IMR-90 (cell line): ENCODE results near the gene NCCRP1. TPM values are rescaled to one million over a fixed set of nuclear protein-coding genes. Genes with fewer than 3 reads are reported as not detected.

ENCODE experiments used
- ATAC-seq: fragments of 200-7000 bp; cut with Tn5 transposase; 2 replicates; pipeline ENCODE4 v1.9.1; 2020; ENCODE audit warnings: low read depth, mild to moderate bottlenecking, moderate library complexity
- BruUV-seq: library from RNA; stranded (reverse); fragments of 400-500 nt; replicated peaks from 2 replicates; lab custom pipeline; 2021; lab: Mats Ljungman, UMichigan
- CTCF ChIA-PET: fragments of 300-600 bp; formaldehyde crosslinking; extraction: SDS; loops from one replicate; lab custom pipeline; 2021; ENCODE audit warnings: antibody characterized with exemption; lab: Yijun Ruan, JAX
- POLR2A ChIA-PET: fragments of 300-600 bp; sonication (Branson Sonifier 250); formaldehyde crosslinking; loops from one replicate; lab custom pipeline; 2022; ENCODE audit warnings: antibody characterized with exemption; ENCODE audit not compliant: unreplicated experiment; lab: Charles Lee
- DNase-seq: peaks from one replicate; pipeline ENCODE4 v3.0.0; 2013
- H2AFZ ChIP-seq: replicated peaks from 2 replicates; pipeline ENCODE3; 2013; ENCODE audit warnings: low read length, mild to moderate bottlenecking; ENCODE audit not compliant: poor library complexity
- H2AK5ac ChIP-seq: 2 replicates; pipeline ENCODE4 v1.6.1; 2013; ENCODE audit warnings: low read depth, low read length, inconsistent platforms
- H2AK9ac ChIP-seq: replicated peaks from 2 replicates; pipeline ENCODE3; 2013; ENCODE audit warnings: mild to moderate bottlenecking, low read depth, low read length, moderate library complexity; ENCODE audit not compliant: poor library complexity
- H2BK120ac ChIP-seq: 2 replicates; pipeline ENCODE4 v1.6.1; 2013; ENCODE audit warnings: low read depth, low read length, inconsistent platforms
- H2BK15ac ChIP-seq: 3 replicates; pipeline ENCODE4 v1.6.1; 2013; ENCODE audit warnings: low read depth, low read length, inconsistent platforms
- H2BK20ac ChIP-seq: 2 replicates; pipeline ENCODE4 v1.6.1; 2013; ENCODE audit warnings: low read depth, mild to moderate bottlenecking, inconsistent platforms, low read length, moderate library complexity
- H2BK5ac ChIP-seq: 2 replicates; pipeline ENCODE4 v1.6.1; 2013; ENCODE audit warnings: mild to moderate bottlenecking, low read depth, low read length, inconsistent platforms; ENCODE audit not compliant: poor library complexity, severe bottlenecking
- H3K14ac ChIP-seq: replicated peaks from 2 replicates; pipeline ENCODE4 v1.6.1; 2013; ENCODE audit warnings: low read depth, low read length, inconsistent platforms
- H3K18ac ChIP-seq: 2 replicates; pipeline ENCODE4 v1.6.1; 2013; ENCODE audit warnings: low read depth, low read length, control low read depth
- H3K23ac ChIP-seq: 2 replicates; pipeline ENCODE4 v1.6.1; 2013; ENCODE audit warnings: low read depth, low read length, inconsistent platforms
- H3K27ac ChIP-seq: 2 replicates; pipeline ENCODE4 v1.5.1; 2013; ENCODE audit warnings: mild to moderate bottlenecking, control low read depth, low read length; ENCODE audit not compliant: insufficient read depth
- H3K27me3 ChIP-seq: 2 replicates; pipeline ENCODE4 v1.6.1; 2013; ENCODE audit warnings: low read length; ENCODE audit not compliant: control insufficient read depth, insufficient read depth
- H3K36me3 ChIP-seq: 2 replicates; pipeline ENCODE4 v1.6.1; 2013; ENCODE audit warnings: low read length, mixed read lengths; ENCODE audit not compliant: control insufficient read depth, insufficient read depth
- H3K4ac ChIP-seq: 2 replicates; pipeline ENCODE4 v1.6.1; 2013; ENCODE audit warnings: low read depth, low read length, inconsistent platforms
- H3K4me1 ChIP-seq: 2 replicates; pipeline ENCODE4 v1.6.1; 2013; ENCODE audit warnings: low read length, mixed read lengths; ENCODE audit not compliant: control insufficient read depth, insufficient read depth
- H3K4me2 ChIP-seq: 2 replicates; pipeline ENCODE4 v1.6.1; 2013; ENCODE audit warnings: low read depth, mild to moderate bottlenecking, control low read depth, low read length, moderate library complexity
- H3K4me3 ChIP-seq: 2 replicates; pipeline ENCODE4 v1.5.1; 2013; ENCODE audit warnings: low read depth, mild to moderate bottlenecking, control low read depth, low read length, moderate library complexity; ENCODE audit not compliant: insufficient read depth
- H3K56ac ChIP-seq: 2 replicates; pipeline ENCODE4 v1.6.1; 2013; ENCODE audit warnings: low read length, inconsistent platforms; ENCODE audit not compliant: insufficient read depth; ENCODE audit errors: extremely low read depth
- H3K79me1 ChIP-seq, 2 experiments: 2 replicates each; pipeline ENCODE4 v1.6.1; 2013; ENCODE audit warnings: low read length in 2 of 2, inconsistent platforms in 1 of 2, low read depth in 1 of 2
- H3K9ac ChIP-seq: 2 replicates; pipeline ENCODE4 v1.6.1; 2013; ENCODE audit warnings: low read depth, low read length, control low read depth
- H3K9me1 ChIP-seq: 2 replicates; pipeline ENCODE4 v1.6.1; 2013; ENCODE audit warnings: low read length, inconsistent platforms; ENCODE audit not compliant: insufficient read depth
- H3K9me3 ChIP-seq: 2 replicates; pipeline ENCODE4 v1.6.1; 2013; ENCODE audit warnings: low read length; ENCODE audit not compliant: control insufficient read depth, insufficient read depth
- H4K20me1 ChIP-seq: 2 replicates; pipeline ENCODE4 v1.6.1; 2013; ENCODE audit warnings: low read length, inconsistent platforms; ENCODE audit not compliant: insufficient read depth
- H4K5ac ChIP-seq: 2 replicates; pipeline ENCODE4 v1.6.1; 2013; ENCODE audit warnings: mild to moderate bottlenecking, low read depth, low read length, control low read depth
- H4K8ac ChIP-seq, 2 experiments: 2 replicates each; pipeline ENCODE4 v1.6.1; 2013; ENCODE audit warnings: low read depth in 2 of 2, low read length in 2 of 2, control low read depth in 1 of 2, inconsistent platforms in 1 of 2
- H4K91ac ChIP-seq: 2 replicates; pipeline ENCODE4 v1.6.1; 2013; ENCODE audit warnings: low read depth, low read length, inconsistent platforms; ENCODE audit not compliant: insufficient read depth
- BHLHE40 ChIP-seq: fragments of 150-350 bp; IDR thresholded peaks from 2 replicates; pipeline ENCODE4 v1.6.1; 2016; ENCODE audit warnings: mild to moderate bottlenecking, low read depth, low read length
- CEBPB ChIP-seq: IDR thresholded peaks from 2 replicates; pipeline ENCODE4 v1.6.1; 2012; ENCODE audit warnings: low read depth, low read length, improper control_type of control experiment
- CHD1 ChIP-seq: IDR thresholded peaks from 2 replicates; pipeline ENCODE4 v1.6.1; 2012; ENCODE audit warnings: low read depth, low read length, improper control_type of control experiment
- ELK1 ChIP-seq: fragments of 150-350 bp; IDR thresholded peaks from 2 replicates; pipeline ENCODE4 v1.6.1; 2016; ENCODE audit warnings: low read depth, mild to moderate bottlenecking, low read length, moderate library complexity, borderline replicate concordance
- MAFK ChIP-seq: IDR thresholded peaks from 2 replicates; pipeline ENCODE4 v1.6.1; 2012; ENCODE audit warnings: low read depth, low read length, improper control_type of control experiment
- MAZ ChIP-seq: IDR thresholded peaks from 2 replicates; pipeline ENCODE4 v1.6.1; 2012; ENCODE audit warnings: low read depth, mild to moderate bottlenecking, low read length, improper control_type of control experiment, moderate library complexity, borderline replicate concordance
- MXI1 ChIP-seq: IDR thresholded peaks from 2 replicates; pipeline ENCODE4 v1.6.1; 2012; ENCODE audit warnings: low read depth, mild to moderate bottlenecking, low read length, moderate library complexity, borderline replicate concordance
- NFE2L2 ChIP-seq: fragments of 150-350 bp; IDR thresholded peaks from 2 replicates; pipeline ENCODE4 v1.6.1; 2016; ENCODE audit warnings: low read depth, mild to moderate bottlenecking, low read length
- POLR2A ChIP-seq: IDR thresholded peaks from 2 replicates; pipeline ENCODE4 v1.6.1; 2012; ENCODE audit warnings: mild to moderate bottlenecking, low read depth, low read length
- RAD21 ChIP-seq: IDR thresholded peaks from 2 replicates; pipeline ENCODE4 v1.6.1; 2012; ENCODE audit warnings: low read length, improper control_type of control experiment
- RCOR1 ChIP-seq: IDR thresholded peaks from 2 replicates; pipeline ENCODE4 v1.6.1; 2012; ENCODE audit warnings: mild to moderate bottlenecking, low read length, improper control_type of control experiment; ENCODE audit not compliant: insufficient replicate concordance
- RFX5 ChIP-seq: IDR thresholded peaks from 2 replicates; pipeline ENCODE4 v1.8.0; 2012; ENCODE audit warnings: low read depth, mild to moderate bottlenecking, low read length, moderate library complexity
- USF2 ChIP-seq: fragments of 150-350 bp; IDR thresholded peaks from 2 replicates; pipeline ENCODE4 v1.6.1; 2017; ENCODE audit warnings: mild to moderate bottlenecking, antibody characterized with exemption, low read length, low read depth
- WGBS, 2 experiments: methylation state at CpG; one replicate each; pipeline versions ENCODE4 v1.1.5 to v1.1.7; 2013; ENCODE audit warnings: missing lambda C conversion rate in 2 of 2; ENCODE audit not compliant: insufficient read length in 1 of 2; ENCODE audit errors: extremely low coverage in 2 of 2; 5-methylcytosine and 5-hydroxymethylcytosine counted together
- dilution Hi-C: fragments of 300-500 bp; cut with HindIII; formaldehyde crosslinking; loops from one replicate; pipeline ENCODE4 v1.14.3; 2018; ENCODE audit warnings: low sequenced_read_pairs; ENCODE audit not compliant: unreplicated experiment
- in situ Hi-C: fragments of 300-500 bp; cut with MboI; formaldehyde crosslinking; loops from 3 replicates; pipeline ENCODE4 v1.14.3; 2019; ENCODE audit warnings: low sequenced_read_pairs, inconsistent platforms, mixed read lengths
- intact Hi-C: fragments of 100-400 bp; cut with micrococcal nuclease; formaldehyde crosslinking; loops from 2 replicates; pipeline ENCODE4 v1.10.0; 2022
- polyA plus RNA-seq, 3 experiments: library from polyadenylated mRNA; depleted of rRNA; stranded (reverse); fragments of >200 nt; gene quantifications; 2 replicates each; pipeline ENCODE4 v1.2.3, GENCODE V29; 2012; ENCODE audit warnings: low replicate concordance in 1 of 3
- total RNA-seq: library from RNA; depleted of rRNA; stranded (reverse); fragments of >200 nt; gene quantifications from 2 replicates; pipeline ENCODE4 v1.2.3, GENCODE V29; 2012
- TF ChIP-seq, protein P1 (sequence below): conservative IDR thresholded peaks from 2 replicates; pipeline ENCODE4 v1.5.1; 2012; ENCODE audit warnings: mild to moderate bottlenecking, low read depth, low read length, improper control_type of control experiment

NCCRP1 gene
- total and polyA plus RNA-seq, 2 of the 4 experiments (the other 2 are of a cell fraction), result not detected

DNA sequence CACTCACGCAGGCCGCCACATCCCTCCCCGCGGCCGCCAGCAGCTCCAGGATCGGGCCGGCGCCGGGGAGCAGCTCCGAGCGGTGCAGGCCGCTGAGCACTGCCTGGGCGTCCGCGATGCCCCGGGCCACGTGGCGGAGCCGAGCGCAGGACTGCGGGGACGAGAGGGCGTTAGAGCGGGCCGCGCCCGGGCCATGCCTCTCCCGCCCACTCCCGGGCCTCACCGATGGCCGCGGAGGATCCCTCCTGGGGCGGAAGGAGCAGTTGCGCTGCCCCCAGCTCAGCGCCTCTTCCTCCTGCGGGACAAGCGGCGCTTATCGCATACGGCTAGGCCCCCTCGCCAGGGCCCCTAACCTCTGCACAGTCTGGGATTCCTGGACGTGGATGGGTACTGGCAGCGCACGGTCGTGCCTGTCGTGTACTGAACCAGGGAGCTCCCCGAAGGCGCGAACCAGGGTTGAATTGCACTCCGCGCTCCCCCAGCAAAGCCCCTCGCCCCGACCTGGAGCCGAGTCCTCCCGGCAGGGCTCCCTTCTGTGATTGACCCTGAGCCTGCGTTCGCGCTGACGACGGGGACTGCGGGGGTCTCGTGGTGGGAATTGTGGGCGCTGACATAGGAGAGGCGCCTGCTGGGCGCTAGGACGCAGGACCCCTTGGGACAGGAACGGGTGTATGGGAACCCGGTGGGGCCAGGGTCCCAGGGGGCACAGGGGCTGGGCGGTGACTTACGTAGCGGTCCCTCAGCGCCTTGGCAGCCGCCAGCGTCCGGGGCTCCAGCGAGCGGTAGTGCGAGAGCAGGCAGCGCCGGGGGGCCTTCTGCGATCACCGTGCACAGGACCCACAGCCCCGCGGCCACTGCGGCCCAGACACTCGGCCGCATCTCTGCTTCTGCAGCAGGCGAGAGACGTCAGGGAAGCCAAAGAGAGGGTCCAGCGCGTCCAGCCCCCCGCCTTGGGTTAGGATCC, 51.2 kb downstream of the NCCRP1 start:
- dilution Hi-C loops (no loop called here), intact Hi-C loops (no loop called here), in situ Hi-C loops (no loop called here)
- Histone ChIP-seq H3K56ac (no peak overlapping the region), H2BK15ac (no peak overlapping the region), H3K14ac (no peak overlapping the region), H3K9me3 (peaks cover 2% of the 10 kb centered on the region; the same call in 1 of the 2 replicates), H3K36me3 (no peaks in the 10 kb centered on the region), H3K4ac (no peak overlapping the region), H3K23ac (no peak overlapping the region), H2BK5ac (no peak overlapping the region), H3K4me3 (no peak overlapping the region), H3K27me3 (peaks cover 47% of the 10 kb centered on the region), H3K27ac (no peak overlapping the region), H3K79me1 (no peaks in the 10 kb centered on the region), H3K18ac (no peak overlapping the region), H4K91ac (no peak overlapping the region), H3K4me2 (no peak overlapping the region), H2AK5ac (no peak overlapping the region), H2AFZ (peak overlapping the region; percentile 32), H3K4me1 (no peaks in the 10 kb centered on the region), H3K9me1 (no peaks in the 10 kb centered on the region), H2AK9ac (no peak overlapping the region), H3K9ac (no peak overlapping the region), H4K20me1 (no peaks in the 10 kb centered on the region), H4K8ac (no peak overlapping the region), H4K5ac (no peak overlapping the region), H2BK120ac (no peak overlapping the region), H2BK20ac (no peak overlapping the region)
- no peak for DNase-seq
- peak; percentile 78 for ATAC-seq
- ChIA-PET CTCF (interaction anchor here (0.5 to 0.6 kb wide), 2 partner anchors 36 to 1980 kb away, joined by 3 to 5 read pairs; no protein-coding TSS in a partner anchor), POLR2A (no interaction called here)
- WGBS, 2 experiments, result 6% methylated on average over 29 of the region's 92 CpGs; no CpG with 5 or more reads in 1 of the 2 experiments
- no TSS peak for BruUV-seq
- no peak for TF ChIP-seq RCOR1
- no peak for TF ChIP-seq MAZ
- no peak for TF ChIP-seq ELK1
- TF ChIP-seq CEBPB, result no peak
- no peak for TF ChIP-seq RAD21
- no peak for TF ChIP-seq MAFK
- TF ChIP-seq MXI1, result no peak
- no peak for TF ChIP-seq USF2
- no peak for TF ChIP-seq POLR2A
- TF ChIP-seq BHLHE40, result no peak
- TF ChIP-seq, protein P1, sequence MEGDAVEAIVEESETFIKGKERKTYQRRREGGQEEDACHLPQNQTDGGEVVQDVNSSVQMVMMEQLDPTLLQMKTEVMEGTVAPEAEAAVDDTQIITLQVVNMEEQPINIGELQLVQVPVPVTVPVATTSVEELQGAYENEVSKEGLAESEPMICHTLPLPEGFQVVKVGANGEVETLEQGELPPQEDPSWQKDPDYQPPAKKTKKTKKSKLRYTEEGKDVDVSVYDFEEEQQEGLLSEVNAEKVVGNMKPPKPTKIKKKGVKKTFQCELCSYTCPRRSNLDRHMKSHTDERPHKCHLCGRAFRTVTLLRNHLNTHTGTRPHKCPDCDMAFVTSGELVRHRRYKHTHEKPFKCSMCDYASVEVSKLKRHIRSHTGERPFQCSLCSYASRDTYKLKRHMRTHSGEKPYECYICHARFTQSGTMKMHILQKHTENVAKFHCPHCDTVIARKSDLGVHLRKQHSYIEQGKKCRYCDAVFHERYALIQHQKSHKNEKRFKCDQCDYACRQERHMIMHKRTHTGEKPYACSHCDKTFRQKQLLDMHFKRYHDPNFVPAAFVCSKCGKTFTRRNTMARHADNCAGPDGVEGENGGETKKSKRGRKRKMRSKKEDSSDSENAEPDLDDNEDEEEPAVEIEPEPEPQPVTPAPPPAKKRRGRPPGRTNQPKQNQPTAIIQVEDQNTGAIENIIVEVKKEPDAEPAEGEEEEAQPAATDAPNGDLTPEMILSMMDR, result no peak
- no peak for TF ChIP-seq NFE2L2
- no peak for TF ChIP-seq CHD1
- no peak for TF ChIP-seq RFX5
